Measurements from ENCODE around the gene SYT7. TPM values are rescaled to one million over a fixed set of nuclear protein-coding genes. Genes with fewer than 3 reads are reported as not detected.
A peak's percentile ranks its signal among the peaks of the same experiment; 100 is the strongest.

SYT7 gene
- total and polyA plus RNA-seq, 2 of the 4 experiments (the other 2 are of a cell fraction): under 0.01 to 0.19 TPM

DNA sequence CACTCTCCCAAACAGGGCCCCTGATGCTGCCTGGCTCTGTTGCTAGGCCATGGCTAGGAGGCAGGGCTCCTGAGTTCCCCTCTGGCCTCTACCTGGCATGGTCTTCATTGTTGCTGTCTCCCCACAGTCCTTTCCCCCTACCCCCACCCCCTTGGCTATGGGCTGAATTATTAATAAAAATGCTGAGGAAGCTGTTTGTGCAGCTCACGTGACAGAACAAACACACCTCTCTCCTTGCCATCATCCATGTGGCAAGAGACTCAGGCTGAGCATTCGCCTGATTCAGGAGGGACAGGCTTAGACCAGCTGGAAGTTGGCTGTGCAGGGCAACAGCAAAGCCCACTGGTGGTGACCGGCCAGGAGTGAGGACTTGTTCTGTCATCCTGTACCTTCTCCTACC, 4.2 kb upstream of the SYT7 start:
- intact Hi-C loops (cut with micrococcal nuclease) (loop anchor here (10.0 kb wide), 1 partner anchor 150 kb away; no protein-coding TSS in a partner anchor), in situ Hi-C loops (cut with MboI; ENCODE audit: low sequenced_read_pairs) (loop anchor here (5.0 kb wide), 1 partner anchor 42 kb away; no protein-coding TSS in a partner anchor), dilution Hi-C loops (cut with HindIII; ENCODE audit: low sequenced_read_pairs, unreplicated experiment) (no loop called here)
- H3K18ac ChIP-seq (ENCODE audit: low read depth, low read length): no peak overlapping the region
- H2AK9ac ChIP-seq (replicated peaks; ENCODE audit: low read depth, low read length, poor library complexity): no peak overlapping the region
- H3K23ac ChIP-seq (ENCODE audit: low read depth, low read length): no peak overlapping the region
- ATAC-seq (ENCODE audit: low read depth): no peak
- peaks cover 2% of the 10 kb centered on the region; the same call in 1 of the 2 replicates for H3K4me1 ChIP-seq (ENCODE audit: control insufficient read depth, insufficient read depth, low read length)
- H3K56ac ChIP-seq (ENCODE audit: extremely low read depth, insufficient read depth, low read length): no peak overlapping the region
- H4K91ac ChIP-seq (ENCODE audit: insufficient read depth, low read depth, low read length): no peak overlapping the region
- H4K8ac ChIP-seq (ENCODE audit: low read depth in 2 of 2, low read length in 2 of 2): no peak overlapping the region
- H2BK15ac ChIP-seq (ENCODE audit: low read depth, low read length): no peak overlapping the region
- no peak overlapping the region for H3K14ac ChIP-seq (replicated peaks; ENCODE audit: low read depth, low read length)
- peaks cover 5% of the 10 kb centered on the region; the same call in 1 of the 2 replicates for H3K9me1 ChIP-seq (ENCODE audit: insufficient read depth, low read length)
- no peak overlapping the region for H2BK5ac ChIP-seq (ENCODE audit: low read depth, low read length, poor library complexity, severe bottlenecking)
- WGBS, 2 experiments (ENCODE audit: extremely low coverage in 2 of 2, insufficient read length in 1 of 2): no CpG with 5 or more reads among the region's 3 CpGs
- H4K20me1 ChIP-seq (ENCODE audit: insufficient read depth, low read length): no peaks in the 10 kb centered on the region
- H3K36me3 ChIP-seq (ENCODE audit: control insufficient read depth, insufficient read depth, low read length): no peaks in the 10 kb centered on the region
- H3K9ac ChIP-seq (ENCODE audit: low read depth, low read length): no peak overlapping the region
- H2AFZ ChIP-seq (replicated peaks; ENCODE audit: low read length, poor library complexity): no peak overlapping the region
- no peak overlapping the region for H3K4me3 ChIP-seq (ENCODE audit: insufficient read depth, low read depth, low read length)
- DNase-seq: no peak
- no peaks in the 10 kb centered on the region for H3K9me3 ChIP-seq (ENCODE audit: control insufficient read depth, insufficient read depth, low read length)
- TF ChIP-seq MAFK (IDR thresholded peaks at IDR 0.05; ENCODE audit: low read depth, low read length) (peak; percentile 62), RFX5 (IDR thresholded peaks at IDR 0.05; ENCODE audit: low read depth, low read length) (no peak)
- TF ChIP-seq, protein P1, sequence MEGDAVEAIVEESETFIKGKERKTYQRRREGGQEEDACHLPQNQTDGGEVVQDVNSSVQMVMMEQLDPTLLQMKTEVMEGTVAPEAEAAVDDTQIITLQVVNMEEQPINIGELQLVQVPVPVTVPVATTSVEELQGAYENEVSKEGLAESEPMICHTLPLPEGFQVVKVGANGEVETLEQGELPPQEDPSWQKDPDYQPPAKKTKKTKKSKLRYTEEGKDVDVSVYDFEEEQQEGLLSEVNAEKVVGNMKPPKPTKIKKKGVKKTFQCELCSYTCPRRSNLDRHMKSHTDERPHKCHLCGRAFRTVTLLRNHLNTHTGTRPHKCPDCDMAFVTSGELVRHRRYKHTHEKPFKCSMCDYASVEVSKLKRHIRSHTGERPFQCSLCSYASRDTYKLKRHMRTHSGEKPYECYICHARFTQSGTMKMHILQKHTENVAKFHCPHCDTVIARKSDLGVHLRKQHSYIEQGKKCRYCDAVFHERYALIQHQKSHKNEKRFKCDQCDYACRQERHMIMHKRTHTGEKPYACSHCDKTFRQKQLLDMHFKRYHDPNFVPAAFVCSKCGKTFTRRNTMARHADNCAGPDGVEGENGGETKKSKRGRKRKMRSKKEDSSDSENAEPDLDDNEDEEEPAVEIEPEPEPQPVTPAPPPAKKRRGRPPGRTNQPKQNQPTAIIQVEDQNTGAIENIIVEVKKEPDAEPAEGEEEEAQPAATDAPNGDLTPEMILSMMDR (conservative IDR thresholded peaks at IDR 0.05; ENCODE audit: low read depth, low read length): no peak
- TF ChIP-seq, protein P2, sequence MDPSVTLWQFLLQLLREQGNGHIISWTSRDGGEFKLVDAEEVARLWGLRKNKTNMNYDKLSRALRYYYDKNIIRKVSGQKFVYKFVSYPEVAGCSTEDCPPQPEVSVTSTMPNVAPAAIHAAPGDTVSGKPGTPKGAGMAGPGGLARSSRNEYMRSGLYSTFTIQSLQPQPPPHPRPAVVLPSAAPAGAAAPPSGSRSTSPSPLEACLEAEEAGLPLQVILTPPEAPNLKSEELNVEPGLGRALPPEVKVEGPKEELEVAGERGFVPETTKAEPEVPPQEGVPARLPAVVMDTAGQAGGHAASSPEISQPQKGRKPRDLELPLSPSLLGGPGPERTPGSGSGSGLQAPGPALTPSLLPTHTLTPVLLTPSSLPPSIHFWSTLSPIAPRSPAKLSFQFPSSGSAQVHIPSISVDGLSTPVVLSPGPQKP (IDR thresholded peaks at IDR 0.05; ENCODE audit: borderline replicate concordance, low read depth, low read length): no peak
- peaks cover 63% of the 10 kb centered on the region for H3K27me3 ChIP-seq (ENCODE audit: control insufficient read depth, insufficient read depth, low read length)
- ChIA-PET CTCF (no interaction called here), POLR2A (ENCODE audit: unreplicated experiment) (no interaction called here)
- no peak overlapping the region for H2AK5ac ChIP-seq (ENCODE audit: low read depth, low read length)
- H2BK120ac ChIP-seq (ENCODE audit: low read depth, low read length): no peak overlapping the region
- no peaks in the 10 kb centered on the region for H3K79me1 ChIP-seq (ENCODE audit: low read depth in 1 of 2, low read length in 2 of 2)
- H3K27ac ChIP-seq (ENCODE audit: insufficient read depth, low read length): no peak overlapping the region
- no peak overlapping the region for H4K5ac ChIP-seq (ENCODE audit: low read depth, low read length)
- no peak overlapping the region for H3K4me2 ChIP-seq (ENCODE audit: low read depth, low read length)
- BruUV-seq (replicated peaks): no TSS peak
- no peak overlapping the region for H3K4ac ChIP-seq (ENCODE audit: low read depth, low read length)
- no peak overlapping the region for H2BK20ac ChIP-seq (ENCODE audit: low read depth, low read length)

Data from IMR-90 (cell line).